Neural cell (in vitro differentiated cells): ENCODE data around the gene MRPL34.

Experiments
- CTCF ChIP-seq: fragments of 450-650 bp; IDR thresholded peaks from 2 replicates; pipeline ENCODE4 v1.5.1; 2014; ENCODE audit warnings: antibody characterized with exemption, mild to moderate bottlenecking, moderate library complexity; ENCODE audit not compliant: poor library complexity, severe bottlenecking
- EP300 ChIP-seq: fragments of 450-650 bp; conservative IDR thresholded peaks from 2 replicates; pipeline ENCODE4 v1.6.1; 2014; ENCODE audit warnings: antibody characterized with exemption, mild to moderate bottlenecking, moderate library complexity; ENCODE audit not compliant: poor library complexity, severe bottlenecking
- EZH2 ChIP-seq: fragments of 200-600, 300-800 bp; shearing (Covaris generic), sonication (generic); IDR thresholded peaks from 2 replicates; pipeline ENCODE4 v1.6.1; 2014; ENCODE audit warnings: antibody characterized with exemption, low read length, borderline replicate concordance, mild to moderate bottlenecking; ENCODE audit not compliant: insufficient read depth, poor library complexity, severe bottlenecking
- SMC3 ChIP-seq: fragments of 450-650 bp; conservative IDR thresholded peaks from 2 replicates; pipeline ENCODE4 v1.6.1; 2014; ENCODE audit warnings: antibody characterized with exemption, mild to moderate bottlenecking, moderate library complexity; ENCODE audit not compliant: poor library complexity

DNA sequence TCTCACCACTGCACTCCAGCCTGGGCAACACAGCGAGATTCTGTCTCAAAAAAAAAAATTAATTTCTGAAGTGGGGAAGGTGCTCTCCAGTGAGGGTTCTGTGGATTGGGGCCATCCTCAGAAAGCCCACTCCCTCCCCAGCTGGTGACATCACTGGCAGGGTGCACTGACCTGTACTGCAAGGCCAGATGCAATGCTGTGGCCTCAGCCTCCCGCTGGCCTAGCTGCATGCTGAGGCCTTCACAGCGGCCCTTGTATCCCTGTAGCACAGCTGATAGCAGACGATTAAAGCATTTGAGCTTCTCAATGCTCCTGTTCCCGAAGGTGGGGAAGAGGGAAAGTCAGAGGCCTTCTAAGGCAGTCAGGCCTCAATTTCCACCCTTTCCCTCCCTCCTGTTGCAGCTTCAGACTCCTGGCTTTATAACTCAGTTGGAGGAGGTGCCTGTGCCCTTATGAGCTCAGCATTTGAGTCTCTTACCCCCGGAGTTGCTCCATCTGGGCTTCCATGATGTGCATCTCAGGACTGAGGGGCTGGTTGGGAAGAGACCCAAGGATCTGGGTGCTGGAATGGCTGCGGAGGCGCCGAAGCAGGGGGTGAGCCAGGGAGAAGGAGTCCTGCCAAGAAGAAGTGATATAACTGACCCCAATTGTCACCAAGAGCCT lies 46.4 kb upstream of the MRPL34 start:
- TF ChIP-seq EP300 (no peak), CTCF (no peak), EZH2 (no peak), SMC3 (no peak)
